Bronchial epithelial cell (primary cell): ENCODE measurements around the gene MAP2K3. TPM values are rescaled to one million over a fixed set of nuclear protein-coding genes. Genes with fewer than 3 reads are reported as not detected.
A peak's percentile ranks its signal among the peaks of the same experiment; 100 is the strongest.

Experiments
- DNase-seq: peaks from one replicate; pipeline ENCODE4 v3.0.0-alpha.2; 2010; ENCODE audit warnings: low read depth
- FAIRE-seq: peaks from 2 replicates; lab custom pipeline; 2011; peaks lifted over from hg19 to GRCh38; lab: Jason Lieb, UNC
- H3K27me3 ChIP-seq: 2 replicates; pipeline ENCODE4 v1.5.1; 2011; ENCODE audit warnings: low read length; ENCODE audit not compliant: control insufficient read depth, insufficient read depth
- H3K36me3 ChIP-seq: 2 replicates; pipeline ENCODE4 v1.5.1; 2011; ENCODE audit warnings: low read length; ENCODE audit not compliant: control insufficient read depth, insufficient read depth
- H3K4me3 ChIP-seq: 2 replicates; pipeline ENCODE4 v1.5.1; 2011; ENCODE audit warnings: mild to moderate bottlenecking, low read depth, low read length, control low read depth
- total RNA-seq: library from RNA; depleted of rRNA; stranded (reverse); fragments of >200 nt; gene quantifications from 2 replicates; pipeline ENCODE4 v1.2.1, GENCODE V29; 2014
- TF ChIP-seq, protein P1 (sequence below): IDR thresholded peaks from 2 replicates; pipeline ENCODE4 v1.5.1; 2011; ENCODE audit warnings: mild to moderate bottlenecking, moderate library complexity, low read length, control low read depth, inconsistent platforms; ENCODE audit not compliant: insufficient read depth, severe bottlenecking

The MAP2K3 gene
- total RNA-seq, 1 donor from 2014 or later = 5.3 TPM

DNA sequence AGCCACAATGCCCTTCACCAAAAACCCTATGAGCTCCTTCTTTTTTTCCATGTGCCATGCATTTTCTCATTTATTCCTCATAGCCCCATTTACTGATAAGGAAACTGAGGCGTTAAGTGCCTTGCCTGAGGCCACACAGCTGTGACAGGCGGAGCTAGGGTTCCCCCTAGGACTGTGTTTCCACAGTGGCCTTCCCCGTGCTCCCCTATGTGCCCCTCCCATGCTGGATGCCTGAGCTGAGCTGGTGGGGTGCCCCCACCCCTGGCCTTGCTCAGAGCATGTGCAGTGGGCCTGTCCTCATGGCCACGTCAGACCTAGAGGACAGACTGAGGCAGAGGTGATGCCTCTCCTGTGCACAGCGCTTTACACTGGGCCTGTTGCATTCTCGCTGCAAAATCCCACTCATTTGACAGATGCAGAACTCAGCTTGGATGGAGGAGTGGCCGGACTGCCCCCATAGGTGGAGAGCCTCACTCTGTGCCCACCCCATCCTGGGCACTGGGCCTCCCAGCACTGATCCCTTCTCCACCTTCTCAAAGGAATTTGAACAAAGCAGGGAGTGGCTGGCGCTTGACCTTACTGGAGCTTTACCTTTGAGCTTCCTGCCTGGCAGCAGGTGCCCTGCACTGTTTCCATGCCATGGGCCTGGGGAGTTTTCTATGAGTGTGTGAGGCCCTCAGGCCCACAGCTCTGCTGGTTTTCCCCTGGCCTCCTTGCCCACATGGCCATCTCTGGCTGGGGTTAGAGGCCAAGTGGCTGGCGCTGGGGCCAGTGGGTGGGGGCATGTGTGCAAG is 2.6 kb downstream of the MAP2K3 start:
- TF ChIP-seq, protein P1, sequence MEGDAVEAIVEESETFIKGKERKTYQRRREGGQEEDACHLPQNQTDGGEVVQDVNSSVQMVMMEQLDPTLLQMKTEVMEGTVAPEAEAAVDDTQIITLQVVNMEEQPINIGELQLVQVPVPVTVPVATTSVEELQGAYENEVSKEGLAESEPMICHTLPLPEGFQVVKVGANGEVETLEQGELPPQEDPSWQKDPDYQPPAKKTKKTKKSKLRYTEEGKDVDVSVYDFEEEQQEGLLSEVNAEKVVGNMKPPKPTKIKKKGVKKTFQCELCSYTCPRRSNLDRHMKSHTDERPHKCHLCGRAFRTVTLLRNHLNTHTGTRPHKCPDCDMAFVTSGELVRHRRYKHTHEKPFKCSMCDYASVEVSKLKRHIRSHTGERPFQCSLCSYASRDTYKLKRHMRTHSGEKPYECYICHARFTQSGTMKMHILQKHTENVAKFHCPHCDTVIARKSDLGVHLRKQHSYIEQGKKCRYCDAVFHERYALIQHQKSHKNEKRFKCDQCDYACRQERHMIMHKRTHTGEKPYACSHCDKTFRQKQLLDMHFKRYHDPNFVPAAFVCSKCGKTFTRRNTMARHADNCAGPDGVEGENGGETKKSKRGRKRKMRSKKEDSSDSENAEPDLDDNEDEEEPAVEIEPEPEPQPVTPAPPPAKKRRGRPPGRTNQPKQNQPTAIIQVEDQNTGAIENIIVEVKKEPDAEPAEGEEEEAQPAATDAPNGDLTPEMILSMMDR = no peak
- Histone ChIP-seq H3K27me3 (no peaks in the 10 kb centered on the region), H3K4me3 (peak overlapping the region; percentile 68), H3K36me3 (peaks cover 6% of the 10 kb centered on the region)
- DNase-seq (peak; percentile 34), FAIRE-seq (no peak)

DNA sequence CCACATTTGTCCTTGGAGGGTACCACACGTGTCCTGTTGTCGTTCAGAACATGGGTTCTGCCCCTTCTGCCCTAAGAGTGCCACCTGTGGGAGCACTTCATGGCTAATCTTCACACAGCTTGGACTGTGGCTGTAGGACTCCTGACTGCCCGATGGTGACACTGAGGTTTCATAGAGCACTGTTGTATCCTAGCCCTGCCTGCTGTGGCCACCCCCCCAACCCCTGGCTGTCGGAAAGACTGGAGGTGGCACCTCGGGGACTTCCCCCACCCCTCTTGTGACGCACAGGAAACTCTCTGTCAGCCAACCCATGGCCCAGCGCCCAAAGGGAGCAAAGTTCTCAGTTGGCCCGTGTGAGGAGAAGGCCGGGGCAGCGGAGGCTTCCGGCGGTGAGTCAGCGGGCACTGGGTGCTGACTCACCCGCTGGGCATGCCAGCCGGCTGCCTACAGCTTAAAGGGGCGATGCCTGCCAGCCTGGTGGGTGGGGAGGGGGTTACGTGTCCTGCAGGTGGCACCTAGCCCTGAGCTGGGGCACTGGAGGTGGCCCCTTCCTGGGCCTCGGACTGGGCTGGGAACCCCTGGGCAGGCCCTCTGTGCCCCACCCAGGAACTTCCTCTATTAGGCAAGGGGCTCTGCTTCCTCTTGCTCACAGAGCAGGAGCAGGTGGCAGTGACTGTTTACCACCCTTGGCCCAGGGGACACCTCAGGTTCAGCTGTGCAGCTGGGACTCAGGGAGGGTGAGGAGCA is 3.4 kb downstream of the MAP2K3 start:
- TF ChIP-seq, protein P1 = no peak
- Histone ChIP-seq H3K27me3 (no peaks in the 10 kb centered on the region), H3K36me3 (peaks cover 6% of the 10 kb centered on the region), H3K4me3 (peak overlapping the region; percentile 8)
- no peak for FAIRE-seq
- peak; percentile 93 for DNase-seq

DNA sequence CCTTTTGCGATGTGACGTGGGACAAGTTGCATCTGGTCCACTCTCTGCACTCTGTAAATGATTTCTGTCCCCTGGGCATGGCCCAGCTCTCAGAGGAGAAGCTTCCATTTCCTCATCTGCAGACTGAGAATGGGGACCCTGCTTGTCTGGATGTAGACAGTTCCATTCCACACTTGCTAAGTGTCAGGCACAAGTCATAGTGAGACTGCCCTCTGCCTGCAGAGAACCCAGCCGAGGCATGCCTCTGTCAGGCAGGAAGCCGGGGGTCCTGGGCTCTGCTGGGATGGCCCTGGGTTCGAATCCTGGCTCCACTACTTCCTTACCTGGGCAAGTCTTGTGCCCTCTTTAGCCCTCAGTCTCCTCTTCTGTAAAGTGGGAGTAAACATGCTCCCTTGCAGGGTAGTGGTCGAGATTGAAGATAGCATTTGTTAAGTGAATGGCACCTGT is 4.1 kb downstream of the MAP2K3 start:
- H3K27me3 ChIP-seq = no peaks in the 10 kb centered on the region
- FAIRE-seq = no peak
- DNase-seq = peak; percentile 18
- peaks cover 6% of the 10 kb centered on the region for H3K36me3 ChIP-seq
- TF ChIP-seq, protein P1 = no peak
- no peak overlapping the region for H3K4me3 ChIP-seq

DNA sequence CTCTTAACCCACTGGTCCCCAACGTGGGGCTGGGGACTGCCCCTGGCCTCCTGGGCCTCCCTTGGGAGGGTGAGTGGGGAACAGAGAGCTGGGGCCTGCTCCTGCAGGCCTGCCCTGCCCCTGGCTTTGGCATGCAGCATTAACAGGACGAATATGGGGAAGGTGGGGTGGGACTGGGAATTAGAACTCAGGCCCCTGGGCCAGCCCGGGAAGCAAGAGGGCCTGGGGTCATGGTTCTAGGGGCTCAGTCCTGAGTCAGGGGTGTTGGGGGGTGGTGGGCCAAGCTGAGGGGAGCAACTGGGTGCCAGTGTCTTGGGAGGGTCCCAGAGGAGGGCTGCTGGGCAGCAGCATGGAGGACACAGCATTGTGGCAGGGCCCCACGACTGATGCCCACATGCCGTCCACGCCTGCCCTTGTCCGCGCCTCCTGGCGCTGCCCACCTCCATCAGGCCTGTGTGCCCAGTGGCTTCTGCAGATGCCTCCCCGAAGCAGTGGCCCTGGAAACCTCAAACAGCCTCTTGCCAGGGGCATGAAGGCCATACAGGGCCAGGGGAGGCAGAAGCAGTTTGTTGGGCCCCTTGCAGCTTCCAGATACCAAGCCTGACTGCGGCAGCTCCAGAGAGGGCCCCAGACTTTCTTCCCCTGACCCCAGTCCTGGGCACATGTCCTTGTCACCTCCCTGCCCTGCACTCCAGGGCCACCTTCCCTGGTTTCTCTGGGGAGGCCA is 4.8 kb downstream of the MAP2K3 start:
- TF ChIP-seq, protein P1 = no peak
- no peak for FAIRE-seq
- H3K36me3 ChIP-seq = peaks cover 6% of the 10 kb centered on the region
- H3K27me3 ChIP-seq = no peaks in the 10 kb centered on the region
- no peak for DNase-seq
- no peak overlapping the region for H3K4me3 ChIP-seq

DNA sequence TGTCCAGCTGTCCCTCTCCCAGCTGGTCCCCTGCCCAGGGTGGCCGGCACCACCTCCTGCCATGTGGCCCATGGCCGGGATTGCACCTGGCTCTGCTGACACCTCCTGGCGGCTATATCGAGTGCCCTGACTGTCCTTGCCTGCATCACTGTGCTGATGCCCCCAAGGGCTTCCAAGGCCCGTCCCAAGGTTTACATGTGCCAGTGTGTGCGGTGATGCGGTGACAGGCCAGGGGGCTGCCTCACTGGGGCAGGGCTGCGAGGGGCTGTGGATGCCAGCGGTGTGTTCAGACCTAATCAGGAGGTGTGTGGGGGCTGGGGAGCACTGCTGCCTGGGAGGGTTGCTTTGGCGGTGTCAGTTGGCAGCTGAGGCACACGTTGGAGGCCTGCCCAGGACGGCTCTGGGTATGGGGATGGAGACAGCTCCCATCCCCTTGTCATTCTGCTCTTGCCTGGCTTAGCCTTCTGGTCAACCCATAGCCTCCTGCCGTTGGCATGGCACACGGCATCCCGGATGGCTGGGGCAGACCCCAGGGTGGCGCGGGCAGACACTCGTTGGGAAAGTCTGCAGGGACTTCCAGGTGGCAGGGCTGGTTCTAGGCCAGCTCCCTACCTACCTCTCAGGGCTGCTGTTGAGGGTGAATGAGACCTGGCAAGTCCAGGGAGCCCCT is 5.5 kb downstream of the MAP2K3 start:
- TF ChIP-seq, protein P1 = no peak
- H3K36me3 ChIP-seq = peaks cover 7% of the 10 kb centered on the region
- no peak for FAIRE-seq
- H3K4me3 ChIP-seq = no peak overlapping the region
- no peak for DNase-seq
- H3K27me3 ChIP-seq = no peaks in the 10 kb centered on the region
